Heart left ventricle (tissue), 16 donors: ENCODE measurements around the gene CIB4. TPM values are rescaled to one million over a fixed set of nuclear protein-coding genes. Genes with fewer than 3 reads are reported as not detected.

Experiments
- ATAC-seq, 4 donors: fragments of 200-7000 bp; cut with Tn5 transposase; one replicate each; pipeline ENCODE4 v1.9.1; 2020 to 2022; ENCODE audit warnings: moderate library complexity in 4 of 4, mild to moderate bottlenecking in 3 of 4, moderate number of reproducible peaks in 1 of 4
- DNase-seq, 5 donors: peaks; one replicate each; pipeline ENCODE4 v3.0.0-alpha.2; 2020
- H3K27ac ChIP-seq, 12 donors: fragments of 200-600 bp; sonication (generic) in 4 of 12; one replicate each; pipeline versions ENCODE4 v1.5.0 to v1.8.0; 2016 to 2022; ENCODE audit warnings: mild to moderate bottlenecking in 2 of 12
- H3K27me3 ChIP-seq, 9 donors: fragments of 200-600 bp; sonication (generic) in 2 of 9; one replicate each; pipeline versions ENCODE4 v1.5.1 to v1.8.0; 2016 to 2022; ENCODE audit warnings: mild to moderate bottlenecking in 3 of 9
- H3K36me3 ChIP-seq, 9 donors: fragments of 200-600 bp; sonication (generic) in 2 of 9; one replicate each; pipeline versions ENCODE4 v1.5.0 to v1.8.0; 2018 to 2022; ENCODE audit warnings: mild to moderate bottlenecking in 2 of 9
- H3K4me1 ChIP-seq, 12 donors: fragments of 200-600 bp; sonication (generic) in 4 of 12; one replicate each; pipeline versions ENCODE4 v1.5.0 to v1.8.0; 2016 to 2022; ENCODE audit warnings: mild to moderate bottlenecking in 3 of 12
- H3K4me3 ChIP-seq, 12 donors: fragments of 200-600 bp; sonication (generic) in 4 of 12; one replicate each; pipeline versions ENCODE4 v1.5.0 to v1.8.0; 2017 to 2022; ENCODE audit warnings: mild to moderate bottlenecking in 9 of 12, moderate library complexity in 4 of 12
- H3K9me3 ChIP-seq, 12 donors: fragments of 200-600 bp; sonication (generic) in 4 of 12; one replicate each; pipeline versions ENCODE4 v1.5.0 to v1.8.0; 2016 to 2022; ENCODE audit warnings: mild to moderate bottlenecking in 1 of 12
- CTCF ChIP-seq, 12 donors: fragments of 200-600 bp; sonication (generic) in 4 of 12; IDR thresholded peaks; one replicate each; pipeline versions ENCODE4 v1.5.0 to v1.8.0; 2018 to 2022; ENCODE audit warnings: antibody characterized with exemption in 12 of 12, mild to moderate bottlenecking in 5 of 12
- POLR2A ChIP-seq, 2 donors: fragments of 450-650 bp; IDR thresholded peaks; one replicate each; pipeline ENCODE4 v1.6.1; 2017; ENCODE audit warnings: antibody characterized with exemption in 2 of 2, mild to moderate bottlenecking in 2 of 2, moderate library complexity in 2 of 2
- WGBS, 4 donors: extraction: QIAGEN DNeasy Blood & Tissue Kit in 2 of 4; methylation state at CpG; one replicate each; pipeline versions ENCODE4 v1.1.5 to v1.1.7; 2013 to 2018; 5-methylcytosine and 5-hydroxymethylcytosine counted together
- intact Hi-C, 10 donors: fragments of 100-400 bp; cut with DNase I; formaldehyde crosslinking; loops; one replicate each; pipeline versions ENCODE4 v1.11.1 to v1.14.2; 2022
- polyA plus RNA-seq, 2 donors: library from polyadenylated mRNA; stranded (reverse); fragments of 200-250 nt; gene quantifications; one replicate each; pipeline ENCODE4 v1.2.3, GENCODE V29; 2013
- total RNA-seq, 9 donors: library from RNA; depleted of rRNA in 2 of 9; stranded (reverse); fragments of >200 nt in 2 of 9; fragmentation: NEBNext Ultra II Directional in 3 of 9; extraction: Animal tissue kit (Norgen Biotek cat#: 25700) in 3 of 9; gene quantifications; one replicate each; pipeline versions ENCODE4 v1.1.0 to v1.2.4, GENCODE V29; 2016 to 2023
- donor health status: ischemic (EF 13 %, LVEDD 7.1; RV severe dilation, severe dysfunction).
- donor health status: healthy with polysubstance abuse.
- donor health status: DM: no; HTN: yes; CAD: no.
- donor health status: DM: no; HTN: no; CAD: no.
- donor health status: ischemic (EF 25% LVEDD 6.9; RV normal size, moderate dysfunction).
- donor health status: ischemic (EF 25% LVEDD 5.7; RV mildly dilated, moderate dysfunction).
- donor health status: healthy.
- donor health status: DM: yes; HTN: yes; CAD: no.
- donor health status: ischemic (EF 35%, LVEDD 5.7; RV mildly dilated, moderate dysfunction).
- donor health status: nonischemic (EF 11% LVEDD 7.7; RV severe dilation, severe dysfunction).
- donor health status: DM: yes; HTN: yes; CAD: no.
- donor health status: PGD.
- donor health status: ischemic (EF 29% LVEDD 5.4; RV normal size, mild dysfunction).
- donor health status: nonischemic (EF 23%, LVEDD 6.1; RV moderate dilation, normal function).

CIB4 gene
- total and polyA plus RNA-seq, 11 donors: not detected

GRCh38 chr2:26532301-26533250 lies 108.6 kb downstream of the CIB4 start:
- no peak for ATAC-seq
- no peak for TF ChIP-seq POLR2A (IDR thresholded peaks at IDR 0.05)
- no peak for TF ChIP-seq CTCF (IDR thresholded peaks at IDR 0.05)
- H3K4me1 ChIP-seq: peaks cover 0 to 14% (median 0%) of the 10 kb centered on the region in 12 donors
- no peaks in the 10 kb centered on the region for H3K36me3 ChIP-seq
- intact Hi-C loops: no loop called here
- 79 to 89% (median 85%) methylated on average over 12 of the region's 12 CpGs for WGBS, 4 donors
- DNase-seq: no peak
- H3K9me3 ChIP-seq: no peaks in the 10 kb centered on the region
- H3K27ac ChIP-seq: no peak overlapping the region
- H3K27me3 ChIP-seq: peaks cover 0 to 10% (median 0%) of the 10 kb centered on the region in 9 donors
- no peak overlapping the region for H3K4me3 ChIP-seq

Other genes starting within 250 kb of the CIB4 start
- under 1 TPM in 2 of 9 donors, not detected in 7; 0.44 to 0.73 TPM for gene DRC1, start 239.4 kb downstream of the CIB4 start, total RNA-seq
- under 1 TPM in 1 of 2 donors, not detected in 1; 0.15 TPM for gene DRC1, start 239.4 kb downstream of the CIB4 start, polyA plus RNA-seq
- under 1 TPM in 1 of 9 donors, not detected in 8; 0.14 TPM for gene OTOF, start 163.2 kb downstream of the CIB4 start, total RNA-seq
- gene OTOF, start 163.2 kb downstream of the CIB4 start, polyA plus RNA-seq: under 1 TPM; 0.03 to 0.04 TPM
- 10 to 100 TPM in 1 of 9 donors, 1 to 10 TPM in 6, under 1 TPM in 2; 0.61 to 12.2 (median 2.1) TPM for gene KCNK3, start 51.4 kb upstream of the CIB4 start, total RNA-seq
- 1 to 10 TPM; 1.9 to 3.7 TPM for gene KCNK3, start 51.4 kb upstream of the CIB4 start, polyA plus RNA-seq
- gene SLC35F6, start 122.9 kb upstream of the CIB4 start, total RNA-seq: 10 to 100 TPM; 17.2 to 70.5 (median 27.2) TPM
- 10 to 100 TPM; 14.4 to 28.3 TPM for gene SLC35F6, start 122.9 kb upstream of the CIB4 start, polyA plus RNA-seq
- gene CENPA, start 144.7 kb upstream of the CIB4 start, total RNA-seq: 10 to 100 TPM in 2 of 9 donors, 1 to 10 TPM in 5, under 1 TPM in 1, not detected in 1; 0.35 to 26.8 (median 4.4) TPM
- gene CENPA, start 144.7 kb upstream of the CIB4 start, polyA plus RNA-seq: 1 to 10 TPM in 1 of 2 donors, under 1 TPM in 1; 0.25 to 2.1 TPM
- gene DPYSL5, start 206.8 kb upstream of the CIB4 start, total RNA-seq: under 1 TPM in 2 of 9 donors, not detected in 7; 0.06 to 0.13 TPM
- not detected for gene DPYSL5, start 206.8 kb upstream of the CIB4 start, polyA plus RNA-seq